Gastrocnemius medialis (tissue), 4 donors: Measurements from ENCODE around the gene EXOC7. TPM values are rescaled to one million over a fixed set of nuclear protein-coding genes. Genes with fewer than 3 reads are reported as not detected.

Experiments
- ATAC-seq, 2 donors: fragments of 150-250 bp; one replicate each; pipeline ENCODE4 v1.9.1; 2016
- DNase-seq, 2 donors: peaks; one replicate each; pipeline ENCODE4 v3.0.0-alpha.2; 2019
- H3K27ac ChIP-seq, 4 donors: fragments of 200-600 bp; sonication (generic); 1 replicate in 1 of 4; 2 replicates in 3 of 4; pipeline ENCODE4 v1.5.1; 2016 to 2018; ENCODE audit warnings: mild to moderate bottlenecking in 2 of 4, moderate library complexity in 1 of 4
- H3K27me3 ChIP-seq, 3 donors: fragments of 200-600 bp; sonication (generic) in 2 of 3; 1 replicate in 1 of 3; 2 replicates in 2 of 3; pipeline versions ENCODE4 v1.5.1 to v1.6.0; 2016 to 2019; ENCODE audit warnings: mild to moderate bottlenecking in 1 of 3, moderate library complexity in 1 of 3
- H3K36me3 ChIP-seq, 2 donors: fragments of 200-600 bp; sonication (generic) in 1 of 2; one replicate each; pipeline ENCODE4 v1.5.1; 2017 to 2018
- H3K4me1 ChIP-seq, 2 donors: fragments of 200-600 bp; sonication (generic) in 1 of 2; one replicate each; pipeline ENCODE4 v1.5.1; 2016 to 2017; ENCODE audit warnings: mild to moderate bottlenecking in 2 of 2
- H3K4me3 ChIP-seq, 4 donors: fragments of 200-600 bp; sonication (generic) in 3 of 4; 1 replicate in 1 of 4; 2 replicates in 3 of 4; pipeline ENCODE4 v1.5.1; 2016 to 2019; ENCODE audit warnings: mild to moderate bottlenecking in 2 of 4
- H3K9me3 ChIP-seq, 3 donors: fragments of 200-600 bp; sonication (generic) in 2 of 3; 1 replicate in 1 of 3; 2 replicates in 2 of 3; pipeline ENCODE4 v1.5.1; 2016 to 2019
- CTCF ChIP-seq, 5 experiments: fragments of 450-650 bp in 3 of 5; fragments of 200-600 bp in 2 of 5; sonication (generic) in 2 of 5; IDR thresholded peaks in 4 of 5; conservative IDR thresholded peaks in 1 of 5; 1 replicate in 4 of 5; 2 replicates in 1 of 5; pipeline ENCODE4 v1.5.1; 2016 to 2019; ENCODE audit warnings: antibody characterized with exemption in 5 of 5, mild to moderate bottlenecking in 3 of 5, moderate library complexity in 3 of 5
- POLR2A ChIP-seq, 2 donors: fragments of 450-650 bp; IDR thresholded peaks; one replicate each; pipeline ENCODE4 v1.6.1; 2017; ENCODE audit warnings: antibody characterized with exemption in 2 of 2, mild to moderate bottlenecking in 2 of 2, moderate library complexity in 2 of 2
- in situ Hi-C, 4 donors: fragments of 200-750 bp; cut with MboI; loops; one replicate each; pipeline versions ENCODE4 v1.15.0 to v1.8.0; 2017; ENCODE audit warnings: low sequenced_read_pairs in 4 of 4
- intact Hi-C: fragments of 100-400 bp; cut with DNase I; formaldehyde crosslinking; loops from one replicate; pipeline ENCODE4 v1.15.1; 2023; ENCODE audit warnings: low total_unique reads
- total RNA-seq, 4 donors: library from RNA; depleted of rRNA; stranded (reverse); fragments of >200 nt; gene quantifications; one replicate each; pipeline versions ENCODE4 v1.1.0 to v1.2.3, GENCODE V29; 2016

The EXOC7 gene
- total RNA-seq, 4 donors from 2014 or later, result 49.5 to 70.7 (median 53.9) TPM

DNA sequence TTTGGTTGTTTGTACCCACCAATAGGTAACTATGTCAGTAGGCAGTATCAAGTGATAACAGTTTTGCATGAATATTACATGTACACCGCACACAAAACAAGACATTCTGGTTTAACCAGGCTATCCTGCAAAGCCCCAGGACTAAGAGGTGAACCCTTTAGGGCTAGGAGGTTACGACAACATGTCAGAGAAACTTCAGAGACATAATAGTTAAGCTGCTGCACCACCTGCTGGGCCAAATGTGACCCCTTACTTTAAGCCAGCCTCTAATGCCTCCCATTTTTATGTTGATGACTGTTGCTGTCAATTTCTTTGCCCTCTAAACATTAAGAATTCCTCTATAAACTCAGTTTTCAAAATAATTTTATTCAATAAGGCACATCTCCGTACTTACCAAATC is 46.7 kb downstream of the EXOC7 start:
- in situ Hi-C loops, result no loop called here
- intact Hi-C loops, result no loop called here
- DNase-seq (no peak), ATAC-seq (no peak)
- no peaks in the 10 kb centered on the region for H3K4me1 ChIP-seq
- H3K27ac ChIP-seq, result no peak overlapping the region
- H3K36me3 ChIP-seq, result peaks cover 0 to 87% of the 10 kb centered on the region in 2 donors
- no peak overlapping the region for H3K4me3 ChIP-seq
- no peak for TF ChIP-seq POLR2A (IDR thresholded peaks at IDR 0.05)
- no peak for TF ChIP-seq CTCF (IDR thresholded peaks at IDR 0.05 in 4 of 5, conservative IDR thresholded peaks at IDR 0.05 in 1 of 5)
- no peaks in the 10 kb centered on the region for H3K27me3 ChIP-seq
- no peaks in the 10 kb centered on the region for H3K9me3 ChIP-seq

DNA sequence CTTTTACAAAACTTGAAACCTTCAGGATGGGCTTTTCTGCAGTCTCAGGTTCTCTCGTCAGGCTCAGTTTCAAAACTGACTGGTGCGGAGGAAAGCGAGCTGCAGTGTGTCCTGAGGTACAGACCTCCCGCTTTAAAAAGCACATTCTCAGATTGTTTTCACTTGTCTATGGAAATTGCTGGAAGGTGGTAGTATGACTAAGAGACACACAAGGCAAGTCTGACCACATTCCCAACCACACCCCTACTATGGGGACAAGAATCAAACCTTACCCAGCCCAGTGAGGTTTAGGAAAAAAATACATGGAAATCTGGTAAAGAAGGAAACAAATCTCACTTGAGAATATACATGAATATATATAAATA is 49.5 kb downstream of the EXOC7 start:
- in situ Hi-C loops, result no loop called here
- no peak for TF ChIP-seq POLR2A (IDR thresholded peaks at IDR 0.05)
- TF ChIP-seq CTCF (IDR thresholded peaks at IDR 0.05 in 4 of 5, conservative IDR thresholded peaks at IDR 0.05 in 1 of 5), result no peak
- no peak for DNase-seq
- Histone ChIP-seq H3K27ac (no peak overlapping the region), H3K4me3 (no peak overlapping the region), H3K36me3 (peaks cover 0 to 77% of the 10 kb centered on the region in 2 donors), H3K4me1 (peaks cover 0 to 5% of the 10 kb centered on the region in 2 donors), H3K27me3 (no peaks in the 10 kb centered on the region), H3K9me3 (no peaks in the 10 kb centered on the region)
- intact Hi-C loops, result no loop called here
- ATAC-seq, result no peak

DNA sequence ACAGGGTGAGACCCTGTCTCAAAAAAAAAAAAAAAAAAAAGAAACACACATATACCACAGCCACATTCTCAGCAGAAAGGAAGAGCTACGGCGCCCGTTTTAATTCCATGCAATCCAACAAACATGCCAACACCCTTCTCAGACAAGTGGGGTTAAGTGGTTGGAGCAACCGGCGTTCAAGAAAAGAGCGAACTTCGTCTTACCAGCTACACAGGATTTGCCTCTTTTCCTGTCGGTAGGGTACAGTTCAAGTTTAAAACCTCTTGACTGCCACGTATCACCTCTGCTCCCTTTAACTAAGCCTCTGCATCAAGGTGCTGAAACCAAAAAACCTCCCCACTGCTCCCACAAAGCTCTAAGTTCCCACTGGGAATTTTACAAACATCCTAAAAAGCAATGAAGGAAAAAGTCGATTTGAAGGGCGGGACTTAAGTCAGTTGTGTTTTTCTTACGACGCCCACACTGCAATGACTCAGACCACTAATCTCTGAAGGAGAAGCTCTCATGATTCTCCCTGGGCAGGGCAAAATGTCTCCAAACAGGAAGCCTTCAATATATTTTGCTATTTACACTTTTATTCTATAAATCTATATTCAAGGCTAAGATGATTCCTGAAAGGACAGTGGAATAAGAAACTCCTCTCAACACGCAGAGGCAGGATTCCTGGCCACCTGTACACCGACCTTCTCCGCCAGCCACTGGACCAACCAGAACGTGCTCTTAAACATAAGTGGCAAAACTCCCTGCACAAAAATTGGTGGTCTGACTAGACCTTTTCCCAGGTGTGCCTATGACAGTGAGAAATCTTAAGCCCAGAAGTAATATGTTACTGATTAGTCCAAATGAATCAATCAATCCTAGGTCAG is 50.1 kb downstream of the EXOC7 start:
- in situ Hi-C loops, result no loop called here
- peaks cover 0 to 77% of the 10 kb centered on the region in 2 donors for H3K36me3 ChIP-seq
- intact Hi-C loops, result no loop called here
- TF ChIP-seq CTCF (IDR thresholded peaks at IDR 0.05 in 4 of 5, conservative IDR thresholded peaks at IDR 0.05 in 1 of 5) (no peak), POLR2A (IDR thresholded peaks at IDR 0.05) (no peak)
- no peaks in the 10 kb centered on the region for H3K27me3 ChIP-seq
- H3K4me1 ChIP-seq, result peaks cover 0 to 5% of the 10 kb centered on the region in 2 donors
- no peak overlapping the region for H3K27ac ChIP-seq
- H3K4me3 ChIP-seq, result no peak overlapping the region
- DNase-seq (no peak), ATAC-seq (no peak)
- no peaks in the 10 kb centered on the region for H3K9me3 ChIP-seq

- intact Hi-C loops, result no loop called here
- no peak for DNase-seq
- Histone ChIP-seq H3K36me3 (peaks cover 0 to 77% of the 10 kb centered on the region in 2 donors), H3K9me3 (no peaks in the 10 kb centered on the region), H3K27me3 (no peaks in the 10 kb centered on the region), H3K4me3 (no peak overlapping the region), H3K4me1 (peaks cover 0 to 5% of the 10 kb centered on the region in 2 donors), H3K27ac (peak overlapping the region in 3 of 4 donors; percentile 28 to 46 (median 35))
- TF ChIP-seq POLR2A (IDR thresholded peaks at IDR 0.05) (no peak), CTCF (IDR thresholded peaks at IDR 0.05 in 4 of 5, conservative IDR thresholded peaks at IDR 0.05 in 1 of 5) (no peak)
- in situ Hi-C loops, result no loop called here
- ATAC-seq, result no peak
Observed at GRCh38 chr17:76051561-76051960, 52.0 kb downstream of the EXOC7 start.
